ENCODE measurements around the gene CELSR2. TPM values are rescaled to one million over a fixed set of nuclear protein-coding genes. Genes with fewer than 3 reads are reported as not detected.

CELSR2 gene
- total and polyA plus RNA-seq, 12 donors: 0.93 to 10.6 (median 6.2) TPM

DNA sequence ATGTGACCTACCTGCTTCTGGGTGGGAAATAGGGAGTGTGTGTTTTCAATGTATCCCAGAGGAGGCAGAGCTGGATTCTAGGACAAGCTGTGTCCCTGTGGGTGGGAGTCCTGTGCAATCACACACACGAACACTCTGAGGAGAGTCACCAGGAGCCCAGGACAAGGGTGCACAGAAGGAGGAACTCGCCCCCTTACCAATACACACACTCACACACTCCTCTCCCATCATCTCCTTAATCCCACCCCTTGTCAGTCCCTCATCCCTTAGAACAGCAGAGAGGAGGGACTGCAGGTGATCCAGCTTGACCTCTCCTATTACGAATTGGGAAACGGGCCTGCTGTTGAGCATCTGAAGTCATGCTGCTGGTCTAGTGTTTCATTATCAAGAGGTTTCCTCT is 65.9 kb downstream of the CELSR2 start:
- Histone ChIP-seq H3K36me3 (peaks cover 0 to 100% (median 61%) of the 10 kb centered on the region in 9 donors), H3K27ac (no peak overlapping the region), H3K9me3 (no peaks in the 10 kb centered on the region), H3K4me3 (no peak overlapping the region), H3K27me3 (no peaks in the 10 kb centered on the region), H3K4me1 (no peaks in the 10 kb centered on the region)
- WGBS, 2 donors: 91 to 97% methylated on average over 4 of the region's 4 CpGs
- DNase-seq (no peak), ATAC-seq (no peak)
- intact Hi-C loops (cut with DNase I): no loop called here
- TF ChIP-seq CTCF (IDR thresholded peaks at IDR 0.05): no peak

GRCh38 chr1:109316506-109316905 is 67.2 kb downstream of the CELSR2 start:
- H3K27ac ChIP-seq: no peak overlapping the region

DNA sequence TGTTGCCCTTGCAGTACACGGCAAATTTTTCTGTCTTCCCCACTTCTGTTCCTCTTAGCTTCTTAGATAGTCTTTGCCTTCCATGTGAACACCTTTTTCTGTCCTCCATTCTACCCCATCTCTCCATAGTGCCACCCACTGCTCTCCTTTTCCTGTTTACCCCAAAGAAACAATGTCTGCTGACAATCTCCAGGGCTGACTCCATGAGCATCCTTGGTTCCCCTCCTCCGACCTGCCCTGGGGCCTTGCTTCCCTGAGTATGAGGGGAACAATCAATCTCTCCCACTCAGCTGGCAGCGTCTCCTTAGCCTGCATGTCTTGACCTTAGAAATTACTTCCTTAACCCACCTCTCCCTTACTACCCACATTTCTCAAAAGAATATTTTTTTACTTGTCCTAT is 69.8 kb downstream of the CELSR2 start:
- Histone ChIP-seq H3K27ac (no peak overlapping the region), H3K4me3 (no peak overlapping the region), H3K27me3 (no peaks in the 10 kb centered on the region), H3K4me1 (no peaks in the 10 kb centered on the region), H3K9me3 (no peaks in the 10 kb centered on the region), H3K36me3 (peaks cover 0 to 100% (median 88%) of the 10 kb centered on the region in 9 donors)
- intact Hi-C loops (cut with DNase I): no loop called here
- no peak for TF ChIP-seq CTCF (IDR thresholded peaks at IDR 0.05)
- ATAC-seq: no peak
- no peak for DNase-seq
- 86 to 93% methylated on average over 3 of the region's 3 CpGs for WGBS, 2 donors

More at GRCh38 chr1:109316506-109316905, 67.2 kb downstream of the CELSR2 start:
- intact Hi-C loops (cut with DNase I): no loop called here
- no peak for TF ChIP-seq CTCF (IDR thresholded peaks at IDR 0.05)
- H3K4me1 ChIP-seq: no peaks in the 10 kb centered on the region
- no peak for DNase-seq
- H3K27me3 ChIP-seq: no peaks in the 10 kb centered on the region
- H3K4me3 ChIP-seq: no peak overlapping the region
- 94 to 95% methylated on average over 1 of the region's 1 CpG for WGBS, 2 donors
- H3K9me3 ChIP-seq: no peaks in the 10 kb centered on the region
- peaks cover 0 to 100% (median 67%) of the 10 kb centered on the region in 9 donors for H3K36me3 ChIP-seq
- ATAC-seq: no peak

DNA sequence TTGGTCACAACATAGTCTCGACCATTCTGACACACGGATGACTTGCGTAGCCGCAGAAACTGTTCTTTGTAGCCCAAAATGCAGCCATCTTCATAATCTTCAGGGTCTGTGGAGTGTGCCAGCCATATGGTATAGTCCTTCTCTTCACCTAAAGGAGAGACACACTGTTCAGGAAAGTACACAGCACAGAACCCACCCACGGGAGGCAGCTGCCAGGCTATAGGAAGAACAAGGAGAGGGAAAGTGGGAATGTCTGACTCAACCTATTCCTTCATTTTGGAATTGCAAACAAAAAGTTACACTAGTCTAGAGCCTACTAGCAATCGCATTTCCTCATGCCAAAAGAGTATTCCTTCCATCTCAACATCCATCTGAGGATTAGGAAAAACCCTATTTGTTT is 73.6 kb downstream of the CELSR2 start:
- intact Hi-C loops (cut with DNase I): no loop called here
- peaks cover 0 to 100% (median 73%) of the 10 kb centered on the region in 9 donors for H3K36me3 ChIP-seq
- no peak for TF ChIP-seq CTCF (IDR thresholded peaks at IDR 0.05)
- no peaks in the 10 kb centered on the region for H3K9me3 ChIP-seq
- ATAC-seq: no peak
- H3K27ac ChIP-seq: no peak overlapping the region
- H3K4me1 ChIP-seq: no peaks in the 10 kb centered on the region
- H3K27me3 ChIP-seq: no peaks in the 10 kb centered on the region
- 92 to 93% methylated on average over 6 of the region's 6 CpGs for WGBS, 2 donors
- DNase-seq: no peak
- no peak overlapping the region for H3K4me3 ChIP-seq

Other genes with a start within 250 kb of the CELSR2 start
- gene WDR47, start 207.4 kb upstream of the CELSR2 start, total RNA-seq: 10 to 100 TPM; 10.7 to 20.6 (median 14.4) TPM
- gene WDR47, start 207.4 kb upstream of the CELSR2 start, polyA plus RNA-seq: 1 to 10 TPM; 3.5 to 4.6 TPM
- 10 to 100 TPM; 45.8 to 69.9 (median 59.0) TPM for gene TAF13, start 173.5 kb upstream of the CELSR2 start, total RNA-seq
- gene TAF13, start 173.5 kb upstream of the CELSR2 start, polyA plus RNA-seq: 10 to 100 TPM; 18.4 to 42.4 TPM
- 10 to 100 TPM; 27.5 to 52.9 (median 41.2) TPM for gene TMEM167B, start 158.8 kb upstream of the CELSR2 start, total RNA-seq
- gene TMEM167B, start 158.8 kb upstream of the CELSR2 start, polyA plus RNA-seq: 10 to 100 TPM; 12.0 to 17.2 TPM
- gene ELAPOR1, start 135.4 kb upstream of the CELSR2 start, total RNA-seq: under 1 TPM in 8 of 10 donors, not detected in 2; 0.18 to 0.54 (median 0.35) TPM
- gene ELAPOR1, start 135.4 kb upstream of the CELSR2 start, polyA plus RNA-seq: under 1 TPM; 0.06 to 0.07 TPM
- gene SARS1, start 35.6 kb upstream of the CELSR2 start, total RNA-seq: 100 to 1,000 TPM in 4 of 10 donors, 10 to 100 TPM in 6; 86.3 to 123 (median 99.2) TPM
- gene SARS1, start 35.6 kb upstream of the CELSR2 start, polyA plus RNA-seq: 100 to 1,000 TPM in 1 of 2 donors, 10 to 100 TPM in 1; 38.3 to 153 TPM
- gene PSRC1, start 33.6 kb downstream of the CELSR2 start, total RNA-seq: 1 to 10 TPM in 2 of 10 donors, under 1 TPM in 8; 0.34 to 2.4 (median 0.59) TPM
- gene PSRC1, start 33.6 kb downstream of the CELSR2 start, polyA plus RNA-seq: 1 to 10 TPM; 2.3 to 2.9 TPM
- 1 to 10 TPM in 2 of 10 donors, under 1 TPM in 8; 0.23 to 2.7 (median 0.53) TPM for gene MYBPHL, start 57.5 kb downstream of the CELSR2 start, total RNA-seq
- gene MYBPHL, start 57.5 kb downstream of the CELSR2 start, polyA plus RNA-seq: under 1 TPM in 1 of 2 donors, not detected in 1; 0.30 TPM
- gene SORT1, start 148.4 kb downstream of the CELSR2 start, total RNA-seq: 100 to 1,000 TPM; 105 to 235 (median 132) TPM
- 10 to 100 TPM; 32.8 to 64.1 TPM for gene SORT1, start 148.4 kb downstream of the CELSR2 start, polyA plus RNA-seq
- 10 to 100 TPM; 51.2 to 65.6 (median 59.2) TPM for gene PSMA5, start 176.9 kb downstream of the CELSR2 start, total RNA-seq
- 10 to 100 TPM; 22.7 to 94.6 TPM for gene PSMA5, start 176.9 kb downstream of the CELSR2 start, polyA plus RNA-seq
- 10 to 100 TPM; 25.4 to 47.3 (median 27.7) TPM for gene SYPL2, start 217.0 kb downstream of the CELSR2 start, total RNA-seq
- 10 to 100 TPM; 15.0 to 21.9 TPM for gene SYPL2, start 217.0 kb downstream of the CELSR2 start, polyA plus RNA-seq
- 1 to 10 TPM; 1.8 to 3.0 (median 2.5) TPM for gene ATXN7L2, start 234.4 kb downstream of the CELSR2 start, total RNA-seq
- gene ATXN7L2, start 234.4 kb downstream of the CELSR2 start, polyA plus RNA-seq: 10 to 100 TPM in 1 of 2 donors, 1 to 10 TPM in 1; 3.2 to 11.4 TPM
- 1 to 10 TPM; 3.3 to 7.6 (median 4.5) TPM for gene CYB561D1, start 244.6 kb downstream of the CELSR2 start, total RNA-seq
- 1 to 10 TPM; 3.0 to 3.6 TPM for gene CYB561D1, start 244.6 kb downstream of the CELSR2 start, polyA plus RNA-seq